Ovary (tissue), 1 donor: Measurements from ENCODE around the gene REL.
"Not testable (repeated sequence)": the region's sequence is repeated elsewhere in the genome, so short reads cannot be mapped to it uniquely, and the experiment has no call there.

Experiments
- EP300 ChIP-seq: sonication (generic); formaldehyde crosslinking; IDR thresholded peaks from one replicate; pipeline ENCODE4 v1.6.1; 2017; ENCODE audit warnings: antibody characterized with exemption
- POLR2A ChIP-seq: fragments of 450-650 bp; IDR thresholded peaks from one replicate; pipeline ENCODE4 v1.6.1; 2017; ENCODE audit warnings: antibody characterized with exemption, mild to moderate bottlenecking, moderate library complexity

- TF ChIP-seq EP300, POLR2A: not testable (repeated sequence)
Measured at GRCh38 chr2:60932061-60932460, 50.7 kb downstream of the REL start.
